Liver (tissue), 9 donors: ENCODE results near the gene MARS1. TPM values are rescaled to one million over a fixed set of nuclear protein-coding genes. Genes with fewer than 3 reads are reported as not detected.

Source experiments
- DNase-seq: peaks from one replicate; pipeline ENCODE4 v3.0.0-alpha.2; 2017; ENCODE audit warnings: low spot score
- H3K27ac ChIP-seq, 2 donors: one replicate each; pipeline ENCODE4 v1.7.0; 2013; ENCODE audit warnings: inconsistent platforms in 2 of 2, low read length in 2 of 2, control low read depth in 1 of 2, low read depth in 1 of 2, mild to moderate bottlenecking in 1 of 2
- H3K27me3 ChIP-seq, 4 donors: one replicate each; pipeline versions ENCODE4 v1.6.1 to v1.7.0; 2013; ENCODE audit warnings: low read length in 3 of 4, inconsistent platforms in 1 of 4, mild to moderate bottlenecking in 1 of 4, moderate library complexity in 1 of 4; ENCODE audit not compliant: control insufficient read depth in 4 of 4, insufficient read depth in 4 of 4
- H3K36me3 ChIP-seq, 4 donors: one replicate each; pipeline versions ENCODE4 v1.6.1 to v1.7.0; 2013; ENCODE audit warnings: low read length in 3 of 4, mild to moderate bottlenecking in 3 of 4, low read depth in 1 of 4, moderate library complexity in 1 of 4; ENCODE audit not compliant: control insufficient read depth in 4 of 4, insufficient read depth in 3 of 4
- H3K4me1 ChIP-seq, 4 donors: one replicate each; pipeline versions ENCODE4 v1.6.1 to v1.7.0; 2013; ENCODE audit warnings: low read length in 3 of 4, mild to moderate bottlenecking in 3 of 4, moderate library complexity in 1 of 4; ENCODE audit not compliant: control insufficient read depth in 4 of 4, insufficient read depth in 4 of 4
- H3K4me3 ChIP-seq, 3 donors: one replicate each; pipeline versions ENCODE4 v1.6.1 to v1.7.0; 2013; ENCODE audit warnings: low read length in 3 of 3, control low read depth in 1 of 3, low read depth in 1 of 3, mild to moderate bottlenecking in 1 of 3
- H3K9ac ChIP-seq, 2 donors: one replicate each; pipeline ENCODE4 v1.7.0; 2013; ENCODE audit warnings: low read length in 2 of 2, mild to moderate bottlenecking in 2 of 2, moderate library complexity in 2 of 2, control low read depth in 1 of 2, low read depth in 1 of 2
- H3K9me3 ChIP-seq, 4 donors: one replicate each; pipeline versions ENCODE4 v1.6.1 to v1.7.0; 2013; ENCODE audit warnings: low read length in 3 of 4; ENCODE audit not compliant: control insufficient read depth in 4 of 4
- CTCF ChIP-seq: fragments of 150-350 bp; IDR thresholded peaks from 2 replicates; pipeline ENCODE4 v1.5.1; 2017; ENCODE audit warnings: improper control_type of control experiment, low read depth, low read length; ENCODE audit not compliant: missing input control
- EGR1 ChIP-seq, 2 donors: IDR thresholded peaks; 2 replicates each; pipeline ENCODE4 v1.6.1; 2016 to 2018; ENCODE audit warnings: antibody characterized with exemption in 2 of 2, low read depth in 2 of 2
- GABPA ChIP-seq, 2 donors: IDR thresholded peaks in 1 of 2; conservative IDR thresholded peaks in 1 of 2; 2 replicates each; pipeline ENCODE4 v1.6.1; 2016; ENCODE audit warnings: antibody characterized with exemption in 2 of 2, mild to moderate bottlenecking in 1 of 2, moderate library complexity in 1 of 2
- HNF4G ChIP-seq: IDR thresholded peaks from 2 replicates; pipeline ENCODE4 v1.6.1; 2016; ENCODE audit warnings: antibody characterized with exemption
- NR2F2 ChIP-seq: IDR thresholded peaks from 2 replicates; pipeline ENCODE4 v1.6.1; 2016; ENCODE audit warnings: antibody characterized with exemption
- REST ChIP-seq: IDR thresholded peaks from 2 replicates; pipeline ENCODE4 v1.6.1; 2016; ENCODE audit warnings: antibody characterized with exemption, mild to moderate bottlenecking
- TAF1 ChIP-seq: conservative IDR thresholded peaks from 2 replicates; pipeline ENCODE4 v1.6.1; 2016; ENCODE audit warnings: antibody characterized with exemption, mild to moderate bottlenecking
- ZBTB33 ChIP-seq: IDR thresholded peaks from 2 replicates; pipeline ENCODE4 v1.6.1; 2016; ENCODE audit warnings: antibody characterized with exemption
- WGBS: extraction: QIAGEN DNeasy Blood & Tissue Kit; methylation state at CpG from one replicate; pipeline ENCODE4 v1.1.7; 2013; 5-methylcytosine and 5-hydroxymethylcytosine counted together
- polyA plus RNA-seq, 2 donors: library from polyadenylated mRNA; stranded (reverse) in 1 of 2; unstranded in 1 of 2; fragments of 200-250 nt in 1 of 2; fragments of >200 nt in 1 of 2; fragmentation: Nextera tagmentation in 1 of 2; extraction: Ambion mirVana in 1 of 2; gene quantifications; one replicate each; pipeline versions ENCODE4 v1.2.1 to v1.2.3, GENCODE V29; 2013 to 2015
- total RNA-seq, 2 donors: library from RNA; depleted of rRNA; stranded (reverse); fragments of >200 nt; gene quantifications; one replicate each; pipeline ENCODE4 v1.2.3, GENCODE V29; 2014
- donor health status: healthy.
- donor health status: healthy.
- donor health status: healthy.
- donor health status: healthy.
- donor health status: healthy.

The MARS1 gene
- total and polyA plus RNA-seq, 4 donors = 43.9 to 83.3 (median 56.0) TPM

GRCh38 chr12:57475271-57476161 lies 12.4 kb upstream of the MARS1 start:
- peaks cover 0 to 2% (median 0%) of the 10 kb centered on the region in 4 donors for H3K36me3 ChIP-seq
- 8% methylated on average over 84 of the region's 84 CpGs for WGBS
- no peak overlapping the region for H3K9ac ChIP-seq
- no peak overlapping the region for H3K27ac ChIP-seq
- H3K4me1 ChIP-seq = peaks cover 4 to 18% (median 12%) of the 10 kb centered on the region in 4 donors
- peaks cover 0 to 6% (median 3%) of the 10 kb centered on the region in 4 donors for H3K27me3 ChIP-seq
- H3K9me3 ChIP-seq = no peaks in the 10 kb centered on the region
- no peak for DNase-seq
- TF ChIP-seq TAF1 = no peak
- no peak for TF ChIP-seq ZBTB33
- TF ChIP-seq REST = no peak
- peak overlapping the region in 2 of 3 donors; percentile 37 to 43 for H3K4me3 ChIP-seq

DNA sequence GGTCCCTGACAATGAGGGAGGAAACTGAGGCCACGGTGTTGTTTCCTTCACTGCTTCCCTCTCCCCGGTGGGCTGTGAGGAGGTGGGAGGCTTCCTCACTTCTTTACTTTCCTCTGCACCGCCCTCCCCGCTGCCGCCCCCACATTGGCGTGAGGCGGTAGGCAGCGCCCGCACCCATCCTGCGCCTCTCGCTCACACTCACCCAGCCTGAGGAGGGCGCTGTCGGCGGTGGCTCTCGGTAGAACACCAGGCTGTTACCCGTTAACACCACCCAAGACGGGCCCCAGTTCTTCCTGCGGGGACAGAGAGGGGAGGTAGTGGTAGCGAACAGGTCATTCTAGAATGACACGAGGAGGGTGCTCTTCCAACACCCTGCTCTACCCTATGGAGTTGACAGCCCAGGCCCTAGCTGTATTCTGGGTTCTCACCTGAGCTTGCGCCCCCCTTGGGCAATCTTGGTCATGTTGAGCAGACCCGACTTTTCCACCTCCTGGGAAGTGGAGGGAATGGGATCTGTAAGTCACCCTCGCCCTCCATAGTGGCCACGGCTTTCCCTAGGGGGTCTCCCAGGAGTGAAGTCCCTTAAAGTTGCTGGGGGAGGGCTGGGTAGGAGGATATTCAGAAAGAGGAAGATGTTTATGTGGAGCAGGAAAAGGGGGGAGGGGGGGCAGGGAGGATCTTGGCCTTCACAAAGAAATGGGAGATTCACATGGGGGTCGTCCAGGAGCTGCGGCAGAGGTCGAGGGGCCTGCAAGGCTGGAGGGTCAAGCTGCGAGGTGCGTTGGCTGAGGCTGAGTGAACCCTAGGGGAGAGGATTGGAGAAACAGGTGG lies 11.5 kb upstream of the MARS1 start:
- DNase-seq = no peak
- 25% methylated on average over 29 of the region's 29 CpGs for WGBS
- peaks cover 4 to 17% (median 12%) of the 10 kb centered on the region in 4 donors for H3K4me1 ChIP-seq
- H3K9ac ChIP-seq = no peak overlapping the region
- peak overlapping the region in 2 of 3 donors; percentile 37 to 43 for H3K4me3 ChIP-seq
- no peaks in the 10 kb centered on the region for H3K9me3 ChIP-seq
- no peak for TF ChIP-seq TAF1
- TF ChIP-seq GABPA (IDR thresholded peaks at IDR 0.05 in 1 of 2, conservative IDR thresholded peaks at IDR 0.05 in 1 of 2) = no peak
- no peak for TF ChIP-seq HNF4G
- no peak for TF ChIP-seq REST
- no peak for TF ChIP-seq EGR1 (IDR thresholded peaks at IDR 0.05; ENCODE audit: low read depth in 2 of 2)
- no peak for TF ChIP-seq ZBTB33
- TF ChIP-seq NR2F2 = no peak
- TF ChIP-seq CTCF = no peak
- peaks cover 0 to 6% (median 3%) of the 10 kb centered on the region in 4 donors for H3K27me3 ChIP-seq
- H3K36me3 ChIP-seq = peaks cover 0 to 2% (median 0%) of the 10 kb centered on the region in 4 donors
- H3K27ac ChIP-seq = peak overlapping the region; percentile 64 to 79
